Nephron (organoid): Measurements from ENCODE around the gene CRHR2.

Experiments
- H3K27ac Mint-ChIP-seq, 3 experiments: 2 replicates each; pipeline ENCODE4 v1.8.0; 2020; ENCODE audit warnings: mixed read lengths in 3 of 3, mild to moderate bottlenecking in 2 of 3, moderate library complexity in 1 of 3
- H3K27me3 Mint-ChIP-seq: 2 replicates; pipeline ENCODE4 v1.8.0; 2021; ENCODE audit warnings: low read depth, mild to moderate bottlenecking, moderate library complexity, mixed read lengths
- H3K36me3 Mint-ChIP-seq: 2 replicates; pipeline ENCODE4 v1.8.0; 2020; ENCODE audit warnings: low read depth, mixed read lengths
- H3K4me1 Mint-ChIP-seq: 2 replicates; pipeline ENCODE4 v1.8.0; 2020; ENCODE audit warnings: mixed read lengths
- H3K4me3 Mint-ChIP-seq, 3 experiments: 2 replicates each; pipeline ENCODE4 v1.8.0; 2020; ENCODE audit warnings: mild to moderate bottlenecking in 3 of 3, mixed read lengths in 3 of 3, moderate library complexity in 2 of 3
- H3K9me3 Mint-ChIP-seq: 2 replicates; pipeline ENCODE4 v1.8.0; 2020; ENCODE audit warnings: mixed read lengths
- TF ChIP-seq, protein P1 (sequence below), 3 experiments: fragments of 200-600 bp; sonication (generic); IDR thresholded peaks; one replicate each; pipeline ENCODE4 v1.5.0; 2021; ENCODE audit warnings: antibody characterized with exemption in 3 of 3; ENCODE audit not compliant: unreplicated experiment in 3 of 3

The CRHR2 gene

DNA sequence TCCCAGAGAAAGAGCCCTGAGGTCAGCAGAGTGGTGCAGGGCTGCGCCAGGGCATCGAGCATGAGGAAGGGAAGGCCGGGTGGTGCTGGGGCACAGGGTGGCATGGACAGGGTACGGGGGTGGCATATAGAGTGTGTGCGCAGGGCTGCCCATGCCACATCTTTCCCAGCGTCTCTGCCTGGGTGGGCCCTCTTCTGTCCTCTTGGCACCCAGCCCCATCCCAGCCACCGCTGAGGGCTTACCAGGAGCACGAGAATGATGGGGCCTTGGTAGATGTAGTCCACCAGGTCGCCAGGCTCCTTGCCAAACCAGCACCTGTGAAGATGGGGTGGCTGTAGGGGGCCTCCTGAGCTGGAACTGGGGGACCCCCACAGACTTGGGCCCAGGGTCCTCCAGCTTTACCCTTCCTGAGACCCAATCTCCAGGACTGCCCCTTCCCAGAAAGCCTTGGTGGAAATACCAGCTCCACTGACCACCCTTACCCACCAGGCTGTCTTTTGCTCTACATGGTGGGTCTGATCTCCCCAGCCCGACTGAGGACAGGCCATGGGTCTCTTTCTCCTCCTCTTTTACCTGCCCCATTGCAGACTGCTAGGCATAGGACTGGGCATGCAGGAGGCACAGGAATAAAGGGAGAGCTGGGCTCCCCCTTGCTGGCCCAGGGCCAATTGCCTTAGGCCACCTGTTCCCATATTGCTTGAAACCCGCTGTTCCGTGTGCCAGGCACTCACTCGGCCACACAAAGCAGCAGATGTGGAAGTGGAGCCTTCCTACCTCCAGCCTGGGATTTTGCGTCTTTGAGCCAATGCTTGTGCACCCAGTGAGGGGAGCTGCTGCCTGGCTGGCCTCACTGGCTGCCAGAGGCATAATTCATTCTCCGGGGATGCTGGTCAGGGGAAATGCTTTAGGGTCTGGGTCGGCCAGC lies 21.7 kb downstream of the CRHR2 start:
- TF ChIP-seq, protein P1, sequence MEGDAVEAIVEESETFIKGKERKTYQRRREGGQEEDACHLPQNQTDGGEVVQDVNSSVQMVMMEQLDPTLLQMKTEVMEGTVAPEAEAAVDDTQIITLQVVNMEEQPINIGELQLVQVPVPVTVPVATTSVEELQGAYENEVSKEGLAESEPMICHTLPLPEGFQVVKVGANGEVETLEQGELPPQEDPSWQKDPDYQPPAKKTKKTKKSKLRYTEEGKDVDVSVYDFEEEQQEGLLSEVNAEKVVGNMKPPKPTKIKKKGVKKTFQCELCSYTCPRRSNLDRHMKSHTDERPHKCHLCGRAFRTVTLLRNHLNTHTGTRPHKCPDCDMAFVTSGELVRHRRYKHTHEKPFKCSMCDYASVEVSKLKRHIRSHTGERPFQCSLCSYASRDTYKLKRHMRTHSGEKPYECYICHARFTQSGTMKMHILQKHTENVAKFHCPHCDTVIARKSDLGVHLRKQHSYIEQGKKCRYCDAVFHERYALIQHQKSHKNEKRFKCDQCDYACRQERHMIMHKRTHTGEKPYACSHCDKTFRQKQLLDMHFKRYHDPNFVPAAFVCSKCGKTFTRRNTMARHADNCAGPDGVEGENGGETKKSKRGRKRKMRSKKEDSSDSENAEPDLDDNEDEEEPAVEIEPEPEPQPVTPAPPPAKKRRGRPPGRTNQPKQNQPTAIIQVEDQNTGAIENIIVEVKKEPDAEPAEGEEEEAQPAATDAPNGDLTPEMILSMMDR (IDR thresholded peaks at IDR 0.05; ENCODE audit: unreplicated experiment in 3 of 3) = no peak
- no peaks in the 10 kb centered on the region for H3K9me3 Mint-ChIP-seq
- H3K27ac Mint-ChIP-seq = no peak overlapping the region
- no peak overlapping the region for H3K4me3 Mint-ChIP-seq
- H3K27me3 Mint-ChIP-seq = peaks cover 7% of the 10 kb centered on the region
- no peaks in the 10 kb centered on the region for H3K4me1 Mint-ChIP-seq
- no peaks in the 10 kb centered on the region for H3K36me3 Mint-ChIP-seq

DNA sequence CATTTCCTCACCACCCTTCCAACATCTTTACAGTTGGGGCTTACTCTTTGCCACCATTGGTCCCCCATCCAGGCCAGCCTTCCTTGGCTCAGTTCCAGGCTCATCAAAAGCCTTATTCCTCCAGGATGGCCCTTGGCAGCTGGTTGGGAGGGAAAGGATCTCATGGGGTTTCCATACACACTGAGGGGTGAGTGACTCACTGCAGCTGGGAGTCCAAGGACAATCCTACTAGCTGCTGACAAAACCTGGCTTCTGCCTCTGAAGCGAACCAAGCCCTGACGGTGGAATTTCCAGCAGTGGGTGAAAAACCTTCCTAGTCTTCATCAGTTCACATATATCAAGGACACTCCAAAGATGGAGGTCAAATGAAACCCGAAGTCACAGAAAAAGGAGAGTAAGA lies 22.9 kb downstream of the CRHR2 start:
- no peaks in the 10 kb centered on the region for H3K36me3 Mint-ChIP-seq
- H3K9me3 Mint-ChIP-seq = no peaks in the 10 kb centered on the region
- H3K4me1 Mint-ChIP-seq = no peaks in the 10 kb centered on the region
- no peak overlapping the region for H3K27ac Mint-ChIP-seq
- H3K4me3 Mint-ChIP-seq = no peak overlapping the region
- H3K27me3 Mint-ChIP-seq = peaks cover 7% of the 10 kb centered on the region
- TF ChIP-seq, protein P1 (IDR thresholded peaks at IDR 0.05; ENCODE audit: unreplicated experiment in 3 of 3) = no peak

DNA sequence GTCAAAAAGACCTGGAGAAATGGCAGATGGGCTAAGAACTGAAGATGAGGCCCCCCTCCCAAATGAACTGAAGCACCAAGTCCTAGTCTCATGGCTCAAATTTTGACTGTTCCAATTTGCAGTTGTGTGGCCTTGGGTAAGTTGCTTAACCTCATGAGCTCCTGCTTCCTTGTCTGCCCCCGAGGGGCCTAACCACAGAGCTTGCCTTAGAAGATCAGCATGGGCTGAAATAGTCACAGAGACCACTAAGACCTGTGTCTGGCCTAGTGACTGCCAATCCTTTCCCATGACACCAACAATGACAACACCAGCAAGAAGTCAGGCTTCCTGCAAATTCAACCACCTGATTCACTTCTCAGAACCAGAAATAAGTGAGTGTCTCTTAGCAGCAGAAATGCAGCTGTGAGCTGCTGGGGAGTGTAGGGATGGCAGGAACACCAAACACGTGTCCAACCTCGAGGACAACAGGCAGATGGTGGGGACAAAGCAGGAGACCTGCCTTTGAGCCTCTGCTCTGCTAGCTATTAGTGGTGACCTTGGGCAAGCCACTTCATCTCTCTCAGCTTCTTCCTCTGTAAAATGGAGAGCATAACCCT lies 23.7 kb downstream of the CRHR2 start:
- H3K36me3 Mint-ChIP-seq = no peaks in the 10 kb centered on the region

DNA sequence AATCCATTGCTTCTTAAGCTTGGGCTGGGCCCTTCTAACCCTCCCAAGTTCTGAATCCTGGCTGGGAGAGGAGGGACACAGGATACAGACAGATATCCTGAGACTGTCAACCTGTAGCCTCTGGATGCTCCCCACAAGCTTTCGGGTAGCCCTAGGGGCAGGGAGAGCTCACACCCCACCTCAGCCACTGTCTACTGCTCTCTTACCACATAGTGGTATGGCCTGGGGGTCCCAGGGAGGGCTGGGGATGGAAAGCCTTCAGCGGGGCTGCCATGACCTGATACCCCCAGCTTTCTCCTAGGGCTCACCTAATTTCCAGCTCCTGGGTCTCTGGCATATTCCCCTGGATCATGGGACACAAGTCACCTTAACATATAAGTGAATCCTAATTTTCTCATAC lies 25.1 kb downstream of the CRHR2 start:
- H3K4me1 Mint-ChIP-seq = no peaks in the 10 kb centered on the region
- TF ChIP-seq, protein P1 (IDR thresholded peaks at IDR 0.05; ENCODE audit: unreplicated experiment in 3 of 3) = no peak
- H3K36me3 Mint-ChIP-seq = no peaks in the 10 kb centered on the region
- no peaks in the 10 kb centered on the region for H3K9me3 Mint-ChIP-seq
- no peak overlapping the region for H3K4me3 Mint-ChIP-seq
- peaks cover 7% of the 10 kb centered on the region for H3K27me3 Mint-ChIP-seq
- H3K27ac Mint-ChIP-seq = no peak overlapping the region

More for the DNA sequence above, 23.7 kb downstream of the CRHR2 start:
- H3K4me1 Mint-ChIP-seq = no peaks in the 10 kb centered on the region
- no peak overlapping the region for H3K4me3 Mint-ChIP-seq
- peaks cover 7% of the 10 kb centered on the region for H3K27me3 Mint-ChIP-seq
- TF ChIP-seq, protein P1 (IDR thresholded peaks at IDR 0.05; ENCODE audit: unreplicated experiment in 3 of 3) = no peak
- H3K9me3 Mint-ChIP-seq = no peaks in the 10 kb centered on the region
- no peak overlapping the region for H3K27ac Mint-ChIP-seq

DNA sequence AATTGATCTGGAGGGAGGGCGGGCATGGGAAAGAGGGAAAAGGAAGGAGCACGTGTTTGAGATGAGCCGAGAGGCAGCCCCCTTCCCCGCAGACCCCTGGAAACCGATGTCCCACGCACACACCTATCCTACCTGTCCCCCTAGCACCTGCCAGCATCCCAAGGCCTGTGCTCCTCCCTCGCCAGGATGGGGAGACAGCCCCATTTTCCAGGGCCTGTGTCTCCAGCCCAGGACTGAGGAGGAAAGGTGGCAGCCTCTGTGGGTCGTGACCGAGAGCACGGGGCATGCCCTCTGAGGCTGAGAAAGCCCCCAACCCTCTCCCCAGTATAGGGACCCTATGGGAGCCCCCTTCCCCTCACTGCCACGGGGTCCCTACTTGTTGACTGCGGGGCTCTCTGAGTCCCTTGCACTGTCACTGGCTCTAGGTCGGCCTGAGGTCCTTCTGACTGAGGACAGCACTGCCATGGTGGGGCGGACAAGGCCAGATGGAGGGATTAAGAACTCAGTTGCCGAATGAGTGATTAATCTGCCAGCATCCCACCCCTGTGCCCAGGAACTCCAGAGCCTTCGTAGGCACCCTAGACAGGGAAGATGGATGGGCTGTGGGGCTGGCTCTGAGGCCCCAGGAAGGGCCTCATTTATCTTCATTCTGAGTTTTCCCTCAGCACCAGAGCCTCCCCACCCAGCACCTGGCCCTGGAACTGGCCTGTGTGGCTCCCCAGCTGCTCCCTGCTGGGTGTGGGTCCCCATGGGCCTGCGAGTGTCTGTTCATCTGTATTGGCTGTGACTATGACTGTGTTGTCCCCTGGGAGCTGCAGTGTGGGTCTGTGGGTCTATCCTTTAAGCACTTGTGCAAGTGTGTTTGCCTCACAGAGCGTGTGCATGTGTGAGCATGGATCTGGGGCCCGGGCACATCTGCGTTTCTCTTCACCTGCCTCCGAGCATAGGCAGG lies 26.0 kb downstream of the CRHR2 start:
- Mint-ChIP-seq H3K4me3 (no peak overlapping the region), H3K27ac (no peak overlapping the region), H3K4me1 (no peaks in the 10 kb centered on the region), H3K9me3 (no peaks in the 10 kb centered on the region), H3K36me3 (no peaks in the 10 kb centered on the region), H3K27me3 (peaks cover 3% of the 10 kb centered on the region)
- TF ChIP-seq, protein P1 (IDR thresholded peaks at IDR 0.05; ENCODE audit: unreplicated experiment in 3 of 3) = no peak
